ENCODE measurements around the gene SUPT3H. TPM values are rescaled to one million over a fixed set of nuclear protein-coding genes. Genes with fewer than 3 reads are reported as not detected.

The SUPT3H gene
- total RNA-seq, 1 donor from 2014 or later, result 8.6 TPM

DNA sequence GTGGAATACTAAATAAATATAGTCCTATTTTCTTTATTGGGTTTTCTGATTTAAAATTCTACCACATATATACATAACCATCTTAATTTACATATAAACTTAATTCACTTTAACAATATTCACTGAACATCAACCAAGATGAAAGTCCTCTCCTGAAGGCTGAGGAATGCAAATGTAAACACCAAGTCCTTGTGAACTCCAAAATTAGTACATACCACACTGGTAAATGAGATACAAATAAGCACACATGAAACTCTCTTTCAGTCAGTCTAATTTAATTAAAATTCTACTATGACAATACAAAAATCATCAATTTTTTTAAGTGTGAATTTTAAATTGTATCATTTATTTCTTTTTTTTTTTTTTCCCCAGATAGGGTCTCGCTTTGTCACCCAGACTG, 254.7 kb downstream of the SUPT3H start:
- DNase-seq (ENCODE audit: low read depth, low spot score), result no peak

DNA sequence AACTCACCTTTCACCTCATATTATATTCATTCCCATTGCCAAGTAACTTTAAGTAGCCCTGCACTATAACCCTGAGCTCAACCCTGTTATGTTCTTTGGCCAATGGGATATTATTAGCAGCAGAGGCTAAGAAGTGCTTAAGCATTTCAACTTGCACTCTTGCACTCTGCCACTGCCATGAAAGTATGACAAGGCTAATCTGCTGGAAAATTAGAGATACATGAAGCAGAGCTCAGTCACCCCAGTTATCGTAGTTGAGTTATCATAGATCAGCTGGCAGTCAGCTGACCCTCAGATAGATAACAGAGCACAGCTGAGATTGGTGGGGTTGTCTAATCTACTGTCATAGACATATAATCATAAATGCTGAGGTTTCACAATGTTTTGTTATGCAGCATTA, 259.0 kb downstream of the SUPT3H start:
- no peak for DNase-seq (ENCODE audit: low read depth, low spot score)

DNA sequence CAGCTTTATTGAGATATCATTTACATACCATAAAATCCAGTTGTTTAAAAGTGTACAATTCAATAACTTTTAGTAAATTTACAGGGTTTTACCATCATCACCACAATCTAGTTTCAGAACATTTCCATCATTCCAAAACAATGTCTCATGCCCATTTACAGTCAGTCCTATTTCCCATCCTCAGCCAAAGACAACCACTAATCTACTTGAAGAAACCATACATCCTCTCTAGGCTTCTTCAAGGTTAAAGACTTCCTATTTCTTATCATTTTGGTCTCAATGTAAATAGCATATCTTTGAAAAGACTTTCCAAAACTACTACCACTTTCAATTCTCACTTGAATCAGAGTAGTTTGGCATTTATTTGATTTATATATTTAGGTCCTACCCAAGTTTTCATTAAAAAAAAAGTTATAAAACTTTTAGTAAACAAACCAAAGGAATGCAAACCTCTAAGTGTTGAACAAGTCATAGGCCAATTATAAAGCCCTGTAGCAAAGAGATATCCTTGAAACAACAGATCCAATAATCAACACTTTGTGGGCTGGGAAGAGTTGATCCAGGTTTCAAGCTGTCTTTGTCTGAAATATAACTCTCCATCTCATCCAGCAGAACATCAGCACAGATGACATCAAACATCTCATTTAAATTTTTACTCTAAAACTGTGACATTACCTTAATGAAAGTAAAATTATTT, 260.9 kb downstream of the SUPT3H start:
- DNase-seq (ENCODE audit: low read depth, low spot score), result no peak

DNA sequence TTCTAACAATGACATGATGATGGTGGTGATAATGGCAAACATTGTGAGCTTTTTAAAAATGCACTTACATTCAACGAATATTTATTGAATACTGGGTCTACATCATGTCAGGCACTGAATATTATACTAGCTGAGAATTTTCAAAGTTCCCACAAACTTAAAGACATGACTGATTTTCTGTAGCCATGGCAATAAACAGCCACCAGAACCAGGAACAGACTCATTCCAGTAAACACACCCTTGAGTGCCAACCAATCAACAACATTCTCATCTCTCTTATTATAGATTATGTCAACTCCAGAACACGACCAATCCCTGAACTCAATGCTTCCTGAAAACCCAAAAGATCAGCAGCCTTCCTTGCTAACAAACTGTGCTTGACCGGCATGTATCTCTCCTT, 262.0 kb downstream of the SUPT3H start:
- no peak for DNase-seq (ENCODE audit: low read depth, low spot score)

DNA sequence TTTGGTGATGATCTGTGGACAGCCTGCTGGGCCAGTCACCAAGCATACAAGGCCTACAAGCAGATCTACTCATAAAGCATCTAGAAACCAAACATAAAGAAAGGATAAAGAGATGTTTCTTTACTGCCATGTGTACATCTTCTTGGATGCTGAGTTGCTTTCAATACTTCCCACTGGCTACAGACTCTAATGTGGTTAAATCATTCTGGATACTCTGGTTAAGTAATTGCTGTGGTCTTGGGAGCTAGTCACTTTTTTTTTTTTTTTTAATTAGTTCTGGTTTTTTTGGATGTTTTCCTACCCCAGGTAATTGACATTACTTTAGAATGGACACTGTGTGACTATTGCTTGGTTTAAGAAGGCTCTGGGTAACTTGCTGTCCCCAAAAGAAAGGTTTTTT, 265.0 kb downstream of the SUPT3H start:
- DNase-seq (ENCODE audit: low read depth, low spot score), result no peak

DNA sequence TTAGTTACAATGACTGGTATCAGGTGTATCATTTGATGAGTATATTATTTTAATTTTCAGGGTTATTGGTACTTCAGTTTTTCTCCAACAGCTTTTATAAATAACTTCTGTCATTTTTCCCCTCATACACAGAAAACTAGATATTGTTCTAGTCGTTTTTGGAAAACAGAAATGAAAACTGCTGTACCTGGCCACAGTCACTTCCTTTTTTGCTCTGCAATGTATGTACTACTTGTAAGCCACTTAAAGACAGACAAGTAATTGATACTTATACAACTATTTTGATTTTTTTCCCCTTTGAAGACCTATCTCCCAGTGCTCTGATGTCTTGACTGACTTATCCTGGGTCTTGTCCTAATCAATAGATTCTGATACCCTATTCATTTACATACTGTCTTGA, 268.2 kb downstream of the SUPT3H start:
- DNase-seq (ENCODE audit: low read depth, low spot score), result no peak

DNA sequence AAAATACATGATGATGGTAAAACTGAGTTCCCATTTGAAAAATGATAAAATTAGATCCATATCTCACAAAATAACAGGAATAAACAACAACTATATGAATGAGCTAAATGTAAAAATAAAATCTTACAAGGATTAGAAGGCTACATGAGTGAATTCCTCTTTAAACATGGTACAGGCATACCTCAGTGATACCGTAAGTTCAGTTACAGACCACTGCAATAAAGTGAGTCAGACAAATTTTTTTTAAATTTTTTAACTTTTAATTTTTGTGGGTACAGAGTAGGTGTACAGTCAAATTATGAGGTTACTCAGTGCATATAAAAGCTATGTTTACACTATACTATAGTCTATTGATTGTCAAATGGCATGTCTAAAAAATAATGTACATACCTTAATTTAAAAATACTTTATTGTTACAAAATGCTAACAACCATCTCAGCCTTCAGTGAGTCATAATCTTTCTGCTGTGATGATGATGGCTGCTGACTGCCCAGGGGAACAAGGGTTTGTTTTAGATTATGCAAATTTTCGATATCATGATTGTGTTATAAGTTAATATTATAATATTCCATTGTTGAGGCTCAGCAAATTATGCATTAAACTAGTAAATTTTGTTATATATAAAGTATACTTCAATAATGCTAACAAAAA, 272.4 kb downstream of the SUPT3H start:
- DNase-seq (ENCODE audit: low read depth, low spot score), result no peak

DNA sequence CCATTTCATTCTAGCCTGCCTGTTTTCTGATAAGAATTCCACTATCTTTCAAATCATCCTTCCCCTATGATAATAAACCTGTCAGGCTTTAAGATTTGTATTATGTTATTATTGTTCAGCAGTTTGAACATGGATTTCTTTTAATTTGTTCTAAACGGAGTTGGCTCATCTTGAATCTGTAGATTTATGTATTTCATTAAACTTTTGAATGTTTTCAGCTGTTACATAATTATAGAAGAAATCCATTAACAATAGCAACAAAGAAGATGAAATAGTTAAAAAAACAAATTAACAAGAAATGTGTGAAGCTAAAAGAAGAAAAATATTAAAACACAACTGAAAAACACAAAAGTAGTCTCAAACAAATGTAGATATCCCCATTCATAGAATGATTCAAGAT, 273.3 kb downstream of the SUPT3H start:
- DNase-seq (ENCODE audit: low read depth, low spot score), result no peak

DNA sequence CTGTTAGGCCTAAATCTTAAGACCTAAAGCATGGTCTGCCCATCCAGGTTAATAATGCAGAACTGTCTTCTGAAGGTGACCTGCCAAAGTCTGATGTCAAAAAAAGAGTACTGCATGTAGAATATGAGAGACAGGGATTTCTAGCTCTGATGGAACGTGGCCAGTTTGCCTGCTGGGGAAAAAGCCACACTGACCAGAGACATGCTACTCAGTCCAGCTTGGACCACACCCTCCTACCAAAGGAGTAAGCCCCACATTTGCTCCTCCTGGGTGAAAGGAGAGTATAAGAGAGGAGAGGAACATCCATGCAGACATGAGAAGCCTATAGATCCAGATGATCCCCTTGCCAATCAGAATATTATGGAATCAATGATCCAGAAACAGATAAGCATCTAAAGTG, 279.5 kb downstream of the SUPT3H start:
- no peak for DNase-seq (ENCODE audit: low read depth, low spot score)

DNA sequence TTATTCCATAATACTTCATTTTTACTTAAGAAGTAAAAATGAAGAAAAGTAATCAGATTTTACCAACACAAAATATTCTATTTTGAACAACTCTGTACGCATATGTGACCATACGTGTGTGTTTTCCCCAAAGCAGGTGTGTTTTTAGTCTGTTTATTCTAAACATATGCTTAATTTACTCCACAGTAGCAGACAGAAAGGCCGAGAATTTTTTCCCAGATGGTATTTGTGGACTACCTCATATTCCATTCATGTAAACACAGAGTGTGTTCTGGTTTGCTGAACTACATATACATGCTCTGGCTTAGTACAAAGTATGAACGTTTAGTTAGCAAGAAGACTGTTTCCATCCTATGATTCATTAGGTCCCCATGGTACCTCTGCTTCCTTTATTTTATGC, 282.9 kb downstream of the SUPT3H start:
- DNase-seq (ENCODE audit: low read depth, low spot score), result no peak

DNA sequence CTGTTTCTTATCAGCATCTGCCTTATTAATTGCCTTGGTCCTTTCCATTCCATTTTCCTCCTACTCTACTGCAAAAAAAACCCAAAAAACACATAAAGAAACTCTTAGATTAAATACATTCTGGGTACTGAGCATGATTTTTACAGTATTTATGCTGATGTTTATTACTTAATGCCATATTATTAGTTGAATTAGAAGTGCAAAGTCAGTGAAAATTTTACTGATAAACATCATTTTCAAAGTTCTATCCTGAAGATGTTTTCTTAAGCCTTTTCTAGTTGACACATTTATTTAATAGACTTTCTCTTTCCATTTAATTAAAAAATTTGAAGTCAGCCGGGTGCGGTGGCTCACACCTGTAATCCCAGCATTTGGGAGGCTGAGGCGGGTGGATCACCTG, 285.6 kb downstream of the SUPT3H start:
- no peak for DNase-seq (ENCODE audit: low read depth, low spot score)

DNA sequence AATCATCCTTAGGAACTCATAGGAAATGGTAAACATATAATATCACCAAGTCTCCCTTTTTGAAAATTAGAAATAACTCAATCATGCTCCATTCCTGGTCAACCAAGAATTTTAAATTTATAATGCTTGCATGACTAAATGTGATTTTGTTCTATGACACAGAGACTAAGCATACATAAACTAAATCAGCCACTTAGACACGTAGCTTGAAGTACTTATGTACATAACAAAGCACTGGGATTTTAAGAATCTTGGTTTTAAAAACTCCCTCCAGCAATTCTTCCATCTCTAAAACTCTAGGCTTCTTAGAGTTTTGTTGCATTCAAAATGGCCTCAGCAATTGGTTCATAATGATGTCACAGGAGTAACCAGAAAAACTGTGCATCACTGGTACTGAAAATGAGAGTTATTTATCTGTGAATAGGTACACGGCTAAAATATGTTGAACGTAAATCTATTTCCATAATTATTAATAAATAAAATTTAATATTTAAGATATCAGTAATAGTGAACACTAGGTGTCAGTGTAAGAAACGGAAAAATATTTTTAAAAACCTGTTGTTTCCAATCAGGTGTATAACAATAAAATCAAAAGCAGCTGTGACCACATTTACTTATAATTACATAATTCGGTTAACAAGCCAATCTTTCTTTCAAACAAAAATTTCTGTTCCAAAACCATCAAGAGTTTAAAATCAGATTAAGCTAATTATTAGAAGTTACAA, 291.2 kb downstream of the SUPT3H start:
- no peak for DNase-seq (ENCODE audit: low read depth, low spot score)

DNA sequence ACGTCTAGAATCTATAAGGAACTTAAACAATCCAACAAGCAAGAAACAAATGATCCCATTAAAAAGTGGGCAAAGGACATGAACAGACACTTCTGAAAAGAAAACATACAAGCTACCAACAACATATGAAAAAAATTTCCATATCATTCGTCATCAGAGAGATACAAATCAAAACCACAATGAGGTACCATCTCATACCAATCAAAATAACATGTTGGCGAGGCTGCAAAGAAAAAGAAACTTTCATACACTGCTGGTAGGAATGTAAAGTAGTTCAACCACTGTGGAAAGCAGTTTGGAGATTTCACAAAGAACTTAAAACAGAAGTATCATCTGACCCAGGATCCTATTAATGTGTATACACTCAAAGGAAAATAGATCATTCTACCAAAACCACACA, 293.5 kb downstream of the SUPT3H start:
- no peak for DNase-seq (ENCODE audit: low read depth, low spot score)

DNA sequence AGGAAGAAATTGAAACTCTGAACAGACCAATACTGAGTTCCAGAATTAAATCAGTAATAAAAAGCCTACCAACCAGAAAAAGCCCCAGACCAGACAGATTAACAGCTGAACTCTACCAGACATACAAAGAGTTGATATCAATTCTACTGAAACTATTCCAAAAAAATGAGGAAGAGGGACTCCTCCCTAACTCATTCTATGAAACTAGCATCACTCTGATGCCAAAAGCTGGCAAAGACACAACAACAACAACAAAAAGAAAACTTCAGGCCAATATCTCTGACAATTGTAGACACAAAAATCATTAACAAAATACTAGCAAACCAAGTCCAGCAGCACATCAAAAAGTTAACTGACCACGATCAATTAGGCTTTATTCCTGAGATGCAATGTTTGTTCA, 295.6 kb downstream of the SUPT3H start:
- DNase-seq (ENCODE audit: low read depth, low spot score), result no peak

DNA sequence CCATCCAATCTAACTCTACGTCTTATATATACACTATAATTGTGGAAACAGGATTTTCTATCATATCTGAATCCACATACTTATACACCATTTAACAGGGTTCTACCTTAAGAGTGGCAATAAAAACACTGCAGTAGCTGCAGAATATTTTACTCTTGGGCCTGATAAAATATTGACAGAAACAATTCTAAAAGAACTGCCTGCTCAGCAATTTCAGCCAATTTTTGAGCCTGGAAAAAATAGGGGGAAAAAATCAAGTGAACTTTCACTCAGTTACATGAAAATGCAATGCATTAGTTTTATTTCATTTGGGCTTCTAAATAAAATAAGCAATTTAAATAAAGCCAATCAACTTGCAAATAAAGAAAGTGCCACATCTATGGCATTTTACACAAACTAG, 296.1 kb downstream of the SUPT3H start:
- no peak for DNase-seq (ENCODE audit: low read depth, low spot score)

DNA sequence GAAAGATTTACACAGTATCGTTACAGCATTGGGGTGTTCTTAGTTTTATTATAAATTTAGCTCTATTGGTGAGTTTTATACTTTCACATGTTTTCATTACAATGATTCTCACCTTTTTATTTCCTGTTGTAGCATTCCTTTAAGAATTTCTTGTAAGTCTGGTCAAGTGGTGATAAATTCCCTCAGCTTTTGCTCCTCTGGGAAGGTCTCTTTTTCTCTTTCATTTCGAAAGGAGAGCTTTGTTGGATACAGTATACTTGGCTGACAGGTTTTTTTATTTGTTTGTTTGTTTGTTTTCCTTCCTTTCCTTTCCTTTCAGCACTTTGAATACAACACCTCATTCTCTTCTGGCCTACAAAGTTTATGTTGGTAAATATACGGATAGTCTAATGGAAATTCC, 299.3 kb downstream of the SUPT3H start:
- no peak for DNase-seq (ENCODE audit: low read depth, low spot score)

DNA sequence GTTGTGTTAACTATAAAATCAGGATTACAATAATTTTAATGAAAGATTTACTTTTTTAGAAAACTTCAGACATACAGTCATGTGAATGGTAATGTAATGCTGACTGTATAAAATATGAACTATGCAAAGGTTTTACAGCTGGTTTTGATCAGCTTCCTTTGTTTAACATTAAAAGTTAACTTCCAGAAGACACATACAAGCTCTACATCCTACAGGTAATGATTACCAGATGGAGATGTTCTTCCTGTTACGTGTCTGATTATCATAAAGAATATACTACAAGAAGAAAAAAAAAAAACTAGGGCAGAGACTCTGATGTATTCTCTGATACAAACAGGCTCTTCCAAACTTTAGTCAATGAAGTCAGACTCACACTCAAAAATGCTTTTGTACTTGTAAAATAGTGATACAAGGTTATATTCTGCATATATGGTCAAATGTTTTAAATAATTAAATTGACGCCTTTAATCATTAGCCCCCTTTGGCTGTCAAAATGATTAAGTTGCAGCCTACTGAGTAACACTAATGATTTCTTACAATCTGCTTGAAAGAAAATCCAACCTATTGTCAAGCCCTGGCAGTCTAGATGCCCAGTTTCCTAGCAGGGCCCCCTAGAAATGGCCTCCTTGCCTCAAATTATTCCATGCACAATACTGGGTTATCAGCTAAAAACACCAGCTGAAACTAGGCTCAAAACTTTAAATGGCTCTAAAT, 301.4 kb downstream of the SUPT3H start:
- DNase-seq (ENCODE audit: low read depth, low spot score), result no peak

DNA sequence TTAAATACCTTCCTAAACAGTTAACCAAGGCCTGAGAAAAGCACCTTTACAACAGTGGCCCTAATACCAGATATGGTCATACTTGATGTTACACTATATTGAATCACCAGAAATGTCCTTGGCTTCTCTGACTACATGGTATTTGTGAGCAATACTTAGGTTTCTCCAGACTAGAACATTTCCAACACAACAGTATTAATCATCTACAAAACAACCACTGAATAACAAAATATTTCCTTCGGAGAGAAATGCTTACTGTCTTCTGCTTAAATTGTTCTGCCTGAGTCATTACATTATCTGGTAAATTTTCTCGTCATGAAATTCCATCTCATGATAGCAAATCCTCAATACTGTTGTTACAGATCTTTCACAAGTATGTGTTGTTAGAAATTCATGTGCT, 302.5 kb downstream of the SUPT3H start:
- peak; percentile 54 for DNase-seq (ENCODE audit: low read depth, low spot score)

DNA sequence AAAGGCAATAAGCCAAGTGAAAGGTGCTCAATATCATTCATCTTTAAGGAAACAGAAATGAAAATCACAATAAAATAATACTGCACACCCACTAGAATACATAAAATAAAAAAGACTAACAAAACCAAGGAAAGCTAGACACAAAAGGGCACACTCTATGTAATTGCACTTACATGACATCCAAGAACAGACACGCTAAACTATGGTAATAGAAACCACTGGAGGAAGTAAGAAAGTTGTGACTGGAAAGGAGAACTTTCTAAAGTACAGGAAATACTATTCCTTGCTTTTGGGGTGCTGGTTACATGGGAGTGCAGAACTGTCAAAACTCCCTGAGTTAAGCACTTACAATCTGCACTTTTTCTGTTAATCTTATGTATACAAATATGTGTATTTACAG, 303.3 kb downstream of the SUPT3H start:
- no peak for DNase-seq (ENCODE audit: low read depth, low spot score)

DNA sequence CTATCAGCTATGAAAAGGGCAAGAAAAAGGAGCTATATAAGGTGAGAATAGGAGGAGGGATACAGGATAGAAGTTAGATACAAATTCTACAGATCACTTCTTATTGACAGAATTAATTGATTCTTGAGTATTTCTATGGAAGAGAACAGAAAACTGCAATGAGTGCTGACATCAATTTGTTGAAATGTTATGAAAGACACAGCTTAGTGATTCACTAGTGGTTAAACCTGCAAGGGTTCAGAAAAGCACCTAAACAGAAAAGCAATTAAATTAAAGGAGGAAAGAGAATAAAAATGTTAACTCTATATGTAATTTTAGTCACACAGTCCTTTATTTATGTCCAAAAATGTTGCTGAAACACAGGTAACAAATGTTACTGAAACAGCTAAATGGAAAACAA, 304.0 kb downstream of the SUPT3H start:
- DNase-seq (ENCODE audit: low read depth, low spot score), result no peak

DNA sequence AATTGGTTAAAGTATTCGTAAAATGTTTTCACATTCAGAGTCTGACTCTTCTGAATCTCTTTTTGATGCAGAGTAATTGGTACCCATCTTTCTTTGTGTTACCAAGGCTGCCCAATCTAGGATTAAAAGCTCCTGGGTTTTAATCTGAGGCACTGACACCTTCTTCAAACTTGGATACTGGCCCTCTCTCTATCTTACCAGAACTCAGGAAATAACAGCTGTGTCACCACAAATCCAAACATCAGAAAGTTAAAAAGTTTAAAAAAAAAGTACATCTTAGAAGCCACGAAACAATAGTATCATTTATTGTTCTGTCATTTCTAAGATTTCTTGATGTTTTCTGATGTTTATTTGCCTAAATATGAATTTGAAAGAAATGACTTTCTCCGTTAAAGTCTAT, 305.1 kb downstream of the SUPT3H start:
- no peak for DNase-seq (ENCODE audit: low read depth, low spot score)

DNA sequence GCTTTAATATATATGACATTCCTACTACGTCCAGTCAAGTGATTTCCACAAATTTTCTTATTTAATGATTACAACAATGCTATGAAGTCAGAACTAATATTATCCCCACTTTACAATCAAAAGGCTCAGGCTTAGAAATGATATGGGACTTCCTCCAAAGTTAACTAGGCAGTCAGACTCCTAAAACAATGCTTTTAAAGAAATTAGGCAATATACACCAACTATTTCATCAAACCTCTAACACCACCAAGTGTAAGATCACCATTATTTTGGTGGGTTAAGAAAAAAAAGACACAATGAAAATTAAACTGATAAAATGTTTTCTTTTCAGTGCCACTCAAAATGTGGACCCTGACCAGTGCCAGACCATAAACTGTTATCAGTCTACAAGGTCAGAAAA, 305.7 kb downstream of the SUPT3H start:
- no peak for DNase-seq (ENCODE audit: low read depth, low spot score)
